Esophagus muscularis mucosa (tissue), 3 donors: ENCODE measurements around the gene MRFAP1L1.

Source experiments
- EP300 ChIP-seq: sonication (generic); formaldehyde crosslinking; IDR thresholded peaks from one replicate; pipeline ENCODE4 v1.6.1; 2017; ENCODE audit warnings: antibody characterized with exemption
- TF ChIP-seq, protein P1 (sequence below), 3 experiments: fragments of 200-600 bp in 2 of 3; fragments of 450-650 bp in 1 of 3; sonication (generic) in 2 of 3; IDR thresholded peaks; one replicate each; pipeline ENCODE4 v1.5.1; 2017 to 2019; ENCODE audit warnings: antibody characterized with exemption in 3 of 3, mild to moderate bottlenecking in 2 of 3, moderate library complexity in 1 of 3

DNA sequence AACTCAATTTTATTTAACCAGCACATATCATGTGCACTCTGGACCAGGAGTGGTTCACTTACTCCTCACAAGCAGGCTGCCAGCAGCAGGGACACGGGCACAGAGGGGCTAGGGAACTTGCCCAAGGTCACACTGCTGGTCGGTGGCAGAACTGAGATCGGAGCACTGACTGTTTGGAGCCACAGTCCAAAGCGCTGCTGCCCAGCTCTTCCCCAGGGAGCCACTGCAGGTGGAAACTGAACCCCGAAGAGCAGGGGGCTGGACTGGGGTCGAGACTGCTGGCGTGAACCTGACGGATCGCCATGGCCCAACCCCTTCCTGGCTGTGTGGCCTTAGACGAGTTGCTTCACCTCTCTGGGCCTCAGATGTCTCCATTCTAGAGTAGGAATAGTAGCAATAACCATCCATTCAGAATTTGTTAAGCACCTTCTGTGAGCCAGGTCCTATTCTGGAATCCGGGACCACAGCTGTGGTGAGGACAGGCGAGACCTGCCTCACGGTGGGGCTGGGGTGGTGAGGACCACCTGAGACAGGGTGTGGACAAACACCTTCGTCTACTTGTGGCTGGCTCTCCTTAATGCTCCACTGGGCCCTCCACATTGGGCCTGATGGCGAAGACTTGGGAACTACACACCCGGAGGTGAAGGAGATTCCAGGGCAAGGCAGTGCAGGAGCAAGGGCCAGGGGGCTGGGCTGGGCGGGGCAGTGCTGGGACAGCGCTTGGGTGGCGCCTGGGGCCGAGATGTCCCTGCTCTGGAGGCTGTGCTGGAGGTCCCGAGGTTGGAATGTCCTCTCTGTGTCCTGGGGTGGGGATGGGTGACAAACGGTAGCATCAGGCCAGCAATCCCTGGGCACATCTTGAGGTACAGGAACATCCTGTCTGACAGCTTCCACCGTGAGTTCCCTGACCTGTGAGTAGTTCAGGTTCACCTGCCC lies 40.9 kb upstream of the MRFAP1L1 start:
- TF ChIP-seq, protein P1, sequence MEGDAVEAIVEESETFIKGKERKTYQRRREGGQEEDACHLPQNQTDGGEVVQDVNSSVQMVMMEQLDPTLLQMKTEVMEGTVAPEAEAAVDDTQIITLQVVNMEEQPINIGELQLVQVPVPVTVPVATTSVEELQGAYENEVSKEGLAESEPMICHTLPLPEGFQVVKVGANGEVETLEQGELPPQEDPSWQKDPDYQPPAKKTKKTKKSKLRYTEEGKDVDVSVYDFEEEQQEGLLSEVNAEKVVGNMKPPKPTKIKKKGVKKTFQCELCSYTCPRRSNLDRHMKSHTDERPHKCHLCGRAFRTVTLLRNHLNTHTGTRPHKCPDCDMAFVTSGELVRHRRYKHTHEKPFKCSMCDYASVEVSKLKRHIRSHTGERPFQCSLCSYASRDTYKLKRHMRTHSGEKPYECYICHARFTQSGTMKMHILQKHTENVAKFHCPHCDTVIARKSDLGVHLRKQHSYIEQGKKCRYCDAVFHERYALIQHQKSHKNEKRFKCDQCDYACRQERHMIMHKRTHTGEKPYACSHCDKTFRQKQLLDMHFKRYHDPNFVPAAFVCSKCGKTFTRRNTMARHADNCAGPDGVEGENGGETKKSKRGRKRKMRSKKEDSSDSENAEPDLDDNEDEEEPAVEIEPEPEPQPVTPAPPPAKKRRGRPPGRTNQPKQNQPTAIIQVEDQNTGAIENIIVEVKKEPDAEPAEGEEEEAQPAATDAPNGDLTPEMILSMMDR (IDR thresholded peaks at IDR 0.05): no peak
- no peak for TF ChIP-seq EP300
